OCI-LY7 (cell line): ENCODE measurements around the gene CEP162.

Source experiments
- CTCF ChIP-seq: fragments of 200-600 bp; sonication (generic); conservative IDR thresholded peaks from 2 replicates; pipeline ENCODE4 v1.5.1; 2014; ENCODE audit warnings: mild to moderate bottlenecking, antibody characterized with exemption, low read length, moderate library complexity, mixed read lengths
- EZH2phosphoT487 ChIP-seq: fragments of 200-600 bp; sonication (generic); IDR thresholded peaks from 2 replicates; pipeline ENCODE4 v1.6.1; 2018; ENCODE audit warnings: low read depth, borderline replicate concordance, mild to moderate bottlenecking, mixed run types, antibody characterized with exemption, low read length, moderate library complexity, mixed read lengths

GRCh38 chr6:84263557-84263956 lies 36.1 kb upstream of the CEP162 start:
- no peak for TF ChIP-seq CTCF
- TF ChIP-seq EZH2phosphoT487: no peak
